Esophagus muscularis mucosa (tissue), 4 donors: ENCODE measurements around the gene ALDH7A1.

Experiments
- CTCF ChIP-seq, 3 experiments: fragments of 200-600 bp in 2 of 3; fragments of 450-650 bp in 1 of 3; sonication (generic) in 2 of 3; IDR thresholded peaks; one replicate each; pipeline ENCODE4 v1.5.1; 2017 to 2019; ENCODE audit warnings: antibody characterized with exemption in 3 of 3, mild to moderate bottlenecking in 2 of 3, moderate library complexity in 1 of 3
- EP300 ChIP-seq: sonication (generic); formaldehyde crosslinking; IDR thresholded peaks from one replicate; pipeline ENCODE4 v1.6.1; 2017; ENCODE audit warnings: antibody characterized with exemption
- POLR2A ChIP-seq: fragments of 450-650 bp; IDR thresholded peaks from one replicate; pipeline ENCODE4 v1.6.1; 2017; ENCODE audit warnings: antibody characterized with exemption, moderate library complexity, mild to moderate bottlenecking, low read depth

DNA sequence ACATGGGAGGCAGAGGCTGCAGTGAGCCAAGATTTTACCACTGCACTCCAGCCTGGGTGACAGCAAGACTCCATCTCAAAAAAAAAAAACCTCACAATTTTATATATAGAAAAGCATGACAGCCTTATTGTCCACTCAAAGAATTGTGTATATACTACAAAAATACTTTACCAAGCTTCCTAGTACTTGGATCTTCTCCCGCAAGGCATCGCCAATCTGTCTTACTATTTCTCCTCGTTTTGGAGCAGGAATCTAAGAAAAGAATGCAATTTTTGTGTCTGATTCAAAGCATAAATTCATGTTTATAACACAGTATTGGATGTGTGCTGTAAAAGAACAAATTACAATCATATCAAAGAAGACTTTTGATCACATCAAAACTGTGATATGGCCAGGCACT lies 11.3 kb downstream of the ALDH7A1 start:
- TF ChIP-seq CTCF (IDR thresholded peaks at IDR 0.05) (no peak), EP300 (no peak), POLR2A (no peak)
